Stimulated activated CD4-positive, alpha-beta T cell treated with anti-CD3 and anti-CD28 coated beads, TNF-alpha, amount 100 ng/mL, for 4 hours (primary cell): ENCODE results near the gene PRKG1.
"Not testable (repeated sequence)": the region's sequence is repeated elsewhere in the genome, so short reads cannot be mapped to it uniquely, and the experiment has no call there.

Experiments used
- DNase-seq, 3 experiments: peaks; one replicate each; pipeline ENCODE4 v3.0.0-alpha.2; 2020; ENCODE audit warnings: low read depth in 3 of 3

PRKG1 gene

DNA sequence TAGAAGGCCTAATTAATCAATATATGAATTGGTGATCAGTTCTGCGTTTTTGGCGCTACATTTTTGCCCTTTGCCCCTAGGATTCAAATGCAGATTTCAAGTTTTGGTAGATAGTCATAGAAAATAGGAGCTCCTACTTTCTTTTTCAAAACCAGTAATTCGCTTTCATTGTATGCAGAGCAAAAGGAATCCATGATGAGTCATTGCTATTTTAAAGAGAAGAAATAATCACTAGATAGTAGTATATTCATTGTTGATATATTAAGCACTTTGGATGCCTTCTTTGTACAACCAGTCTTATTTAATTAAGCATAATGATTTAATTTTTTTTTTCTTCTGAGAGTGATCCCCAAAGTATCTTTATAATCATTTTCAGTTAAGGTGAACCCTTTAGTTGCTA, 574.8 kb downstream of the PRKG1 start:
- no peak for DNase-seq

DNA sequence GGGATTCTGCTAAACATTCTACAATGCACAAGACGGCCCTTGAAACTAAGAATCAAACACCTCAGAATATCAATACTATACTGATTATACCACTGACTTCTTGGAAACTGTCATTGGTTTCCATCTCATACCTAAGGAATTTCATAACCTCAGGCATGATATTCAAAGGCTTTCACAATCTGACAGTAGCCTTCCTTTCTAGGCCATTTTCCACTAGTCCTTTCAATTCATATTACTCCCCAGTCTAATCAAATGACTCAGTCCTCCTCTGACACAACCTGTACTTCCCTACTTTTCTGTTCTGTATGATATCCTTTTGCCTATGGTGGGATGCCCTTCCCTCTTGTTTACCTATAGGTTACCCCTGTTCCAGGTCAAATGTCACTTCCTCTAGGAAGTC, 576.8 kb downstream of the PRKG1 start:
- no peak for DNase-seq

DNA sequence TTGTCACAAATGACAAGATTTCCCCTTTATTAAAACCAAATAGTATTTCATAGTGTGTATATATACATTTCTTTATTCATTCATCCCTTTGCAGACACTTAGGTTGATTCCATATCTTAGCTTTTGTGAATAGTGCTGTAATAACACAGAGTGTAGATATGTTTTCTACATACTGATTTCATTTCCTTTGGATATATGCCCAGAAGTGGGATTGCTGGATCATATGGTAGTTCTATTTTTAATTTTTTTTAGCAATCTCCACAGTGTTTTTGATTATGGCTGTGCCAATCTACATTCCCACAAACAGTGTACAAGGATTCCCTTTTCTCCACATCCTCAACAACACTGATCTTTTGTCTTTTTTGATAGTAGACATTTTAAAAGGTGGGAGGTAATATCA, 578.7 kb downstream of the PRKG1 start:
- no peak for DNase-seq

DNA sequence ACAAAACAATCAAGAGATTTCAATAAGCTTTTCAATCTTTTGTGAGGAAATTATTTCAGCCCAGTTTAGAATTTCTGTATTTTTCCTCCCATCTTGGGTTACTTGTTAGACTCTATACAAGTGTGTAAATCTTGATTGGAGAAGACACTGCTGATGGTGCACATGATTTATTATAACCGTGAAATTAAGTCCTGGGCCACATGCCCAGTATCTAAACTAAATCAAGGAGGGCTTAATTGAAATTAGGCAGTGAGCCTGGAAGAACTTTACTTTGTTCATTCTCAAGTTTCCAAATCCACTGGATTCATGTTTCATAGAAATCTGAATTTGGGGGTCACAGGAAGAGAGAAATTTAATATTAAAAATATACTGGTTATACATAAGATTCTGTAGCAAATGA, 580.6 kb downstream of the PRKG1 start:
- no peak for DNase-seq

DNA sequence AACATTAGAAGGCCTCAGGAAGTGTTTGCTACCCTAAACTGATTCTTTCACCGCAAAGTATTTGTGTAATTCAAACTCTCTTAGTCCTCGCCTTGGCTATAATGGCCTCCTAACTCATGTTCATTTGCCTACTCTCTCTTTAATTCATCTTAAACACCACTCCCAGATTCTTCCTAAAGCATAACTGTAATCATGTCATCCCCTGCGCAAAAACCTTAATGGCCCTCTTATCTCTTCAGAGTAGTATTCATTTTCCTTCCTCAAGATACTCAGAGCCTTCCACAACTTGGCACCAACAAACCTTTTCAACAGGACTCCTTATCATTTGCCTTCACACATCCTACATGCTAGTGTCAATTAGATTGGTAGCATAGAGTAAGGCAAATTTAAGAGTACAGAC, 582.2 kb downstream of the PRKG1 start:
- DNase-seq: no peak

DNA sequence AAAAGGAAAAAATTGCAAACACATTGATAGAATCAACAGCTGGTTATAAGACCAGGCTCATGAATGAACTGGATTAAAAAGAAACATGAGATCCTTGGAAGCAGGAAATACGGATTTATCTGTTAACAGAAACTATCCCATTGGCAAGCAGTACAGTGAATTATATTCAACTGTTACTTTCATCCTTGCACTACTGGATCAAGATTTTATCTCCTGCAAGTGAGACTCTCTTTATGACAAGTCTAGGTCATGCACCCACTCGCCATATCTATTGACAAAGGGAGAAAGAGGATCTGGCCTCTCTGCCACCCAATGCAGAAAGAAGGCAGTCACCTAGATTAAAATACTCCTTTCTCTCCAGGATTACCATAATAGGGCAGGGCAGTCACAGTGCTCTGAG, 583.7 kb downstream of the PRKG1 start:
- no peak for DNase-seq

DNA sequence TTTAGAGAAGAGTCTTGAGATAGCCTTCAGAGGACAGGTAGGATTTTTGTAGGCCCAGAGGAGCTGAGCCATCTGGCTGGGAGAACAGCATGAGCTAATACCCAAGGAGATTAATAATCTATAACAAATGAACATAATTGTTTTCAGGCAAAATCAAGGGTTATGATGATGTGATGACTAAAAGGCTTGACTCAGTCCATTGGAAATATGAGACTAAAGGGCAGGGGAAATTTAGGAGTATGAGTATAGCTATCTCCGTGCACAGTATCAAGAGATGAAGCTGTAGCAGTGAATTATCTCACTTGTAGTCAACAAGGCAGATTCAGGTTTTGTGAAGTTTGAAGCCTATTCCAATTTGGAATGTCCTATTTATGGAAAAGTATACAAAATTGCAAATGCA, 585.1 kb downstream of the PRKG1 start:
- DNase-seq: no peak

DNA sequence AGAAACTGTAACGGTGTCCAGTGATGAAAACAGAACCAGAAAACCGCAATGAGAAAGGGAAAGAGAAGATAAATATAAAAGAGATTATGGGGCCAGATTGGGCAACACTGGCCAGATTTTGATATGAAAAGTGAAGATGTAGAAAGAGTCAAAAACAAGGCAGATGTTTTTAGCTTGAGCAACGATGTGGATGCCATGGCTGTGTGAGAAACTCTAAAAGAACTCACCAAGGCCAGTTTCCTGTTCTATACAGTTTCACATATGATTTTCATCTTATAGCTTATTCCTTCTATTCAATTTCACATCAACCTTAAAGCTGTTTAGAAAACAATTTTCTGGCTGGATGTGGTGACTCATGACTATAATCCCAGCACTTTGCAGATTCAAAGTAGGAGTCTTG, 588.8 kb downstream of the PRKG1 start:
- DNase-seq: no peak

DNA sequence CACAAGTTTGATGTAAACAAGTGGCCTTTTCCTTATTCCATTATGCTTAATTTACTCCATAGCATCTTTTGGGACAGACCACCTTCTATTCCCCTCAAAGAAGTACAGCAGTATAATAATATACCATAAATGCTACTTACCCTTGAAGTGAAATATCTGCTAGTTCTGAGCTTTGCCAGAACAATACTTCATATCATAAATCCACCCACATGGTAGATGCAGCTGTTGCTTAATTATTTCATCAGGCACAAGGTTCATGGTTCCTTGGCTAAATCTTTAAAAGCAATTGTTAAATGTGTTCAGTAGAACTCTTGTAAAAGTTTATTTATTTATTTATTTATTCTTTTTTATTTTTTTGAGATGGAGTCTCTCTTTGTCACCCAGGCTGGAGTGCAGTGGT, 592.2 kb downstream of the PRKG1 start:
- no peak for DNase-seq

DNA sequence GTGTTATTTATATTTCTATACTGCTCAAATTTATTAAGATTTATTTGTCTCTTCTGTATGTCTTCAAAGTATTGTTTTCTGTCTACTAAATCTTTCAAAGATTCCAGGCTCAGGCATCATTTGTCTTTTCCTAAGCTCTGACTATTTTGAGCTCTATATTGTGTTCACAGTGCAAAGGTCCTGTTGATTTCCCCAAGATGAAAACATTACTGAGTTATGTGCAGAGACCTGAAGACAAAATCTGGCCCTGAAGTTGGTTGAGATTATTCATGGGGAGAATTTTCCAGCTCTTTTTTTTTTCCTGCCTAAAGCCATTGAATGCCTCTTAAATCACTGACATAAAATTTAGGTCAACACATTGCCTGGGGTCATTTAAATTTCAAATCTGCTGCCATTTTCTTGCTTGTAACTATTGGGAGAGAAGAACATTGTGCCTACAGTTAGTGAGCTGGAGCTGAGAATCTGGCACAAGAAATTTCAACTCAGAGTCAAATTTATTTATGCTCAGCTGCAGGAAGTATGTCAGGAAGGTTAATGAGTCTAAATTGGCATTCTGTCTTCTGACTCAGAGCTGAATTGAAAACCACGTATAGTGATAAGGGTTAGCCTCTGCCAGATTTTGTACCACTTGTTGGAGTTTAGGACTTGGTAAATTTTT, 593.5 kb downstream of the PRKG1 start:
- no peak for DNase-seq

DNA sequence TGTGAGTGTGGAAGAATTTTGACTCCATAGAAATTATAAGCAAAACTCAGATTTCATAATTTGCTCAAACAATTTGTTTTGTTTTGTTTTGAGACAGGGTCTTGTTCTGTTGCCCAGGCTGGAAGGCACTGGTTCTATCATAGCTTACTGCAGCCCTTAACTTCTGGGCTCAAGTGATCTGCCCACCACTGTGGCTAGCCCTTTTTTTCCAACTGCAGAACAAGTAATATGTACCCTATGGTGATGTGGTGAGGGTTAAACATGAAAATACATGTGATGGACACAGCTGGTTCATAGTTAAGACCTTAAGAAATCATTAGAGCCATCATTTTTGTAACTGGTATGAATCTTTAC, 594.0 kb downstream of the PRKG1 start:
- no peak for DNase-seq

DNA sequence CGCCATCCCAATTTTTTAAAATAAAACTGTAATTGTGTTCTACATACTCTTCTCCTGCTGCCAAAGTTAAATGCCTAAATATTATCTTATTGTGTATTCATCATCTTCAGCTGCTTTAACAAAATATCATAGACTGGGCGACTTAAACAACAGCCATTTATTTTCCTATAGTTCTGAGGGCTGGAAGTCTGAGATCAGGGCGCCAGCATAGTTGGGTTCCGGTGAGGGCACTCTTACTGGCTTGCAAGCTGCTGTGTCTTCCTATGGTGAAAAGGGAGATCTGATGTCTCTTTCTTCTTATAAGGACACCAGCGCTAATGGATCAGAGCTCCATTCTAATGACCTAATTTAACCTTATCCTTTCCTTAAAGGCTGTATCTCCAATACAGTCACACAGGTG, 594.8 kb downstream of the PRKG1 start:
- no peak for DNase-seq

DNA sequence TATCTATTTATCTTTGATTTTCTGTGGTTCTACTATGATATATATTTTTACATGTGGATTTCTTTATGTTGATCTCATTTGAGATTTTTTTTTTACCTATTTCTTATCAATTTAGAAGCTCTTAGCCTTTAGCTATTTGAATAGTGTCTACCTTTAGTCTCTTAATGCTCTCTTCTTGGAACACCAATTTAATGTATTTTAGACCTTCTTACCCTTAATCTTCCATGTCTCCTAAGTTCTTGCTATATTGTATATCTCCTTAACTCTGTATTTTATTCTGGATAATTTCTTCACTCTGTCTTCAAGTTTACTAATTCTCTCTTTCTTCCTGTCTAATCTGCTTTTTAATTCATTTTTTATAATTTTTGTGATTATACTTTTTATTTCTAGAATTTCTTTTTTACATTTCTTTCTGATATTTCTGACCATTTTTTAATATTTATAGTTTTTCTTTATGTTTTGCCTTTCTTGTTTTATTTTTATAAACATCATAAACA, 597.8 kb downstream of the PRKG1 start:
- DNase-seq: no peak

DNA sequence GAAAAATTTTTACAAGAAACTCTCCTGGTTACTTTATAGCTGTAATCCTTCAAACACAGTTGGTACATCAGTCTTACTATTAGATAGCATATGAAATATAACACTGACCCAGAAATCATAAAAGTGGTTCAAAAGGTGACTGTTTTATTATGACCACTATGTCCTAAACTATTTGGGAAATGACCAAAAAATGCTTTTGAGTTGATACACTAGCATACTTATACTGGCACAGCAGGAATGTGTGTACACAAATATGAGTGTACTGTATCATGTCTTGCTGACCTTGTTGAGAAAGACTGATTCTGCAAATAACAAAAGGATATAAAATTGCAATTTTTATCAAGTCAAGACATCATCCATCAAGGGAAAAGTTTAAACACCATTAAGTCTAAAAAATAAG, 600.8 kb downstream of the PRKG1 start:
- no peak for DNase-seq

DNA sequence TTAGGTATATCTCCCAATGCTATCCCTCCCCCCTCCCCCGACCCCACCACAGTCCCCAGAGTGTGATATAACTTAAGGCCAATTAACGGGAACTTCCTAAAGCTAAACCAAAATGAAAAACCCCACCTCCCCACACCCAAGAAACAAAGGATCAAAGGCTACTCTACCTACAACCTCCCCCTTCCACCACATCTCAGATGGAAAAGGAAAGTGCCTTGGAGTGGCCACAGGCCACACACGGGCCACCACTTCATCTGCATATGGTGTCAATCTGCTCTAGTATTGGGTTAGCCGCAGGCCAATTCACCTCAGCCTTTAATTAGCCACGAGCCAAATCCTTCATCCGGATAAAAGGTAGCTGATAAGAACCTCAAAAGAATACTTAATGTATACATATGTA, 605.6 kb downstream of the PRKG1 start:
- DNase-seq: no peak

DNA sequence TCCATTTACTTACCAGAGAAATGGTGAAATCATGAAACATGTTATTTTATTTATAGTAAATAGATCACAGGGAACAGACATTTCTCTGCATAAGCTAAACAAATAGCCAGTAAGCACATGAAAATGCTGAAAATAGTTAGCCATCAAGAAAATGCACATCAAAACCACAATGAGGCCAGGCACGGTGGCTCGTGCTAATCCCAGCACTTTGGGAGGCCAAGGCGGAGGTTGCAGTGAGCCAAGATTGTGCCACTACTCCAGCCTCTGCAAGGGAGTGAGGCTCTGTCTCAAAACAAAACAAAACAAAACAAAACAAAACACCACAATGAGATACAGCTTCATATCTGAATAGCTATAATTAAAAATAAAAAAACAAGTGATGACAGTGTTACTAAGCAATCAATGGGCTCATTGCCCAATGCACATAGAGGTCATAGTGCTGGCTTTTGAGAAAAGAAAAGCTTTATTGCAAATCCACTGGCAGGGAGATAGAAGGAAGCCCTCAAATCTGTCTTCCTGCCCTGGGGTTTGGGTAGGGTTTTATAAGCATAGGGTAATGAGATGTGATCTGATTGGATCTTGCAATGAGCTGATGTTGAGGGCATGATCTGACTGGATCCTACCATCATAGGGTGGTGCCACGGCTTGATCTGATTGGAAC, 608.9 kb downstream of the PRKG1 start:
- no peak for DNase-seq

DNA sequence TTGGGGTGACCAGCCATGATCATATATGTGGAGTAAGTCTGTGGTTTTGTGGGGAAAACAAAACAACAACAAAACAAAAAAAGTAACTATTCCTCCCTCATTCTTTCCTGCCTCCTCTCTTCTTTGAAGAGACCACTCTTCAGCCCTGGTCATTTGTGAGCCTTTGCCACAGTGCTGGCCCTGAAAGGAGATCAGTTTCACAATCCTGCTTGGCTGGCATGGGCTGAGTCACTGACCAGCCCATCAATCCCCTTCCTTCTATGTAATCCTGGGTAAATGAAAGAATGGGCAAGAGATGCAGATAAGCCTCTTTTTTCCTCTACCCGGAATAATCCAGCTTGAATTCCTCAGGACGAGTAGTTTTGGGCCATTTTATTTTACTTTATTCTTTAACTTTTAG, 611.5 kb downstream of the PRKG1 start:
- no peak for DNase-seq

DNA sequence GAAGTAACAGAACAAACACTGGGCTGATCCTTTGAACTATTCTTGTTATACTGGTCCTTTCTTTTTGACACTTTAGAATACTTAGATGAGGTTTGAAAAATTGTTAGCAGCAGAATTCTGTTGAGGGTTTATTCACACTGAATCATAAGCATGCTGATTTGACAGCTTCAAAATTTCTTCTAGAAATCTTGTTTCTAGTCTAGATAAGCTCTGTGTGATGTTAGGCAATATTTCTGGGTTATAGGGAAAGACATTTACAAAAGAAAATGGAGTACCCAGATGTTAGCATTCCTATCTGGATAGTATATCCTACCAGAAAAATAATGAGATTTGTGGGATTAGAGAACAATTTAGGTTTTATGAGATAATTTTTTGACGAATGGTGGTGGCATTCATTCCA, 613.0 kb downstream of the PRKG1 start:
- DNase-seq: no peak

DNA sequence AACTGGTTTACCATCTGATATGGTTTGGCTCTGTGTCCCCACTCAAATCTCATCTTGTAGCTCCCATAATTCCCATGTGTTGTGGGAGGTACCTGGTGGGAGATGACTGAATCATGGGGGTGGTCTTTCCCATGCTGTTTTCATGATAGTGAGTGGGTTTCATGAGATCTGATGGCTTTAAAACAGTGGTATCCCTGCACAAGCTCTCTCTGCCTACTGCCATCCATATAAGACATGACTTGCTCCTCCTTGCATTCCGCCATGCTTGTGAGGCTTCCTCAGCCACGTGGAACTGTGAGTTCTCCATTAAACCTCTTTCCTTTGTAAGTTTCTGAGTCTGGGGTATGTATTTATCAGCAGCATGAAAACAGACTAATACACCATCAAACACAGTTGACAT, 614.5 kb downstream of the PRKG1 start:
- DNase-seq: not testable (repeated sequence)

DNA sequence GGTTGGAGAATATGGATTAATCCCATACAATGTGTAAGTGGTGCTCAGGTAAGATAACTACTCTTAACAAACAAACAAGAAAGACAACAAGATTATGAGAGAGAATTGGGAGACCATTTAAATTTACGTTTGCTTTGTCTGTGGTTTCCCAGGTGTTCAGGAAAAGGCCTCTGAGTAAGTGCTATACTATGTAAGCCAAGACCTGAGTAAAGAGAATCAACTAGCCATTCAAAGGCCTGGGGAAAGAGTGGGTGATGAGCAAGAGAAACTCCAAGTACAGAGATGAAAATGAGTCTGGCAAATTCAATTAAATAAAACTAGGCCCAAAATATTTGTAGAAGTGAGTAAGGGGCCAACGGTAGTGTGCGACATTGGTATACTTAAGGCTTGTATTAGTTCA, 615.2 kb downstream of the PRKG1 start:
- DNase-seq: no peak

DNA sequence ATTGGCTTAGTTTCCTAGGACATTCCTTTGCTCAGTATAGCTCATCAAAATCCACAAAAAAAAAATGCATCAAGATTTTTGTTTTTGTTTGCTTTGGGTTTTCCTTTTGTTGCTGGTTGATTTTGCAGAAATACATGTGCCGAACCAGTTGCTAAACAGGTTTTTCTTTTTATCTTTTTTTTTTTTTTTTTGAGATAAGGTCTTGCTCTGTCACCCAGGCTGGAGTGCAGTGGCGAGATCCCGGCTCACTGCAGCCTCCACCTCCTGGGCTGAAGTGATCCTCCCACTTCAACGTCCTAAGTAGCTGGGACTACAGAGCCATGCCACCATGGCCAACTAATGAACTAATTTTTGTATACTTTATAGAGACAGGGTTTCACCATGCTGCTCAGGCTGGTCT, 616.8 kb downstream of the PRKG1 start:
- no peak for DNase-seq

DNA sequence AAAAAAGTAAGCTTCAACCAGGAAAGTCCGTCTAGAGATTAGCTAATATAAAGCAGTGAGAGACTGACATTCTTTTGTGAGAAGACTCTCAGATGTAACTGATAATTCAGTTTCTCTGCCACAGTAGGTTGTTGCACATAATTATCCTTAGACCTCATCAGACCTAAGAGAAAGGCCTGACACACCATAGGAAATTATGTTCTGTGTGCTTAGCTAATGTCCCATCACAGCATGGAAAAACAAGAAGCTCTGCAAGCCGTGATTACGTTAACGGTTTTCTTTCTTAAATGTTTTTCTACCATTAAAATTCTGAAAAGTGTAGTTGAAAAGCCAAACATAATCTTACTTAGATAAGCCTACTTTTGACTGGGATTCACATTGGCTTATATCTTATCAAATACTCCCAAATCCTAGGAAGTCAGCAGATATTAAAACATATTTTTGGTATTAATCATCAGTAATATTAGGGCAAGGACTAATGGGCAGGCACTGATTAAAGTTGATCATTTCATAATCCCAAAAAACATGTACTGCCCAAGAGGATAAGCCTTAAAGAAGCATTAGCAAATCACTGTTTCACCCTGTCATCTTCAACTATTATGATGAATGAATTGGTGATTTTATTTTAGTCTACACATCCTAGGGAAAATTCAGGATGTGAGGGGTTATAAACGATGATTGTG, 619.9 kb downstream of the PRKG1 start:
- no peak for DNase-seq

DNA sequence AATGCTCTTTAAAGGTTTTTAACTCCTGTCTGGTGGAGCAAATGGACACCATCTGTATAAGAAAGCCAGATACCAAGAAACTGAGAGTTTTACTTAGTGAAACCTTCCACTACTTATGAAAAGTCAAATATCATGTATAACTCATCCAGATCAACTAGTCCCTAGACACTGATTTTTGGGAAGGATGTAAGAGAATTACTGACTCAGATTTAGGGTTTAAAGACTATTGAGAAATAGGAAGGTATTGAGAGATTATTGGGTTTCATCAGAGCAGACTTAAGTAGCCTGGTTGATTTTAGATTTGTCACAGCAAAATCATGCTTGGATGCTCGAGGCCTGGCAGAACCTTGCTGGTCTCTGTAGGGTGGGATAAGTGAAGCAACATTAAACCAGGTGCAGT, 622.0 kb downstream of the PRKG1 start:
- no peak for DNase-seq
